Prostate gland (tissue), 2 donors: Measurements from ENCODE around the gene TPPP3.

Experiments
- POLR2A ChIP-seq: fragments of 450-650 bp; IDR thresholded peaks from one replicate; pipeline ENCODE4 v1.6.1; 2016; ENCODE audit warnings: antibody characterized with exemption, mild to moderate bottlenecking
- TF ChIP-seq, protein P1 (sequence below), 4 experiments: fragments of 200-600 bp in 2 of 4; fragments of 450-650 bp in 2 of 4; sonication (generic) in 2 of 4; IDR thresholded peaks; 1 replicate in 3 of 4; 2 replicates in 1 of 4; pipeline ENCODE4 v1.5.1; 2016 to 2019; ENCODE audit warnings: antibody characterized with exemption in 4 of 4, mild to moderate bottlenecking in 2 of 4, moderate library complexity in 2 of 4

DNA sequence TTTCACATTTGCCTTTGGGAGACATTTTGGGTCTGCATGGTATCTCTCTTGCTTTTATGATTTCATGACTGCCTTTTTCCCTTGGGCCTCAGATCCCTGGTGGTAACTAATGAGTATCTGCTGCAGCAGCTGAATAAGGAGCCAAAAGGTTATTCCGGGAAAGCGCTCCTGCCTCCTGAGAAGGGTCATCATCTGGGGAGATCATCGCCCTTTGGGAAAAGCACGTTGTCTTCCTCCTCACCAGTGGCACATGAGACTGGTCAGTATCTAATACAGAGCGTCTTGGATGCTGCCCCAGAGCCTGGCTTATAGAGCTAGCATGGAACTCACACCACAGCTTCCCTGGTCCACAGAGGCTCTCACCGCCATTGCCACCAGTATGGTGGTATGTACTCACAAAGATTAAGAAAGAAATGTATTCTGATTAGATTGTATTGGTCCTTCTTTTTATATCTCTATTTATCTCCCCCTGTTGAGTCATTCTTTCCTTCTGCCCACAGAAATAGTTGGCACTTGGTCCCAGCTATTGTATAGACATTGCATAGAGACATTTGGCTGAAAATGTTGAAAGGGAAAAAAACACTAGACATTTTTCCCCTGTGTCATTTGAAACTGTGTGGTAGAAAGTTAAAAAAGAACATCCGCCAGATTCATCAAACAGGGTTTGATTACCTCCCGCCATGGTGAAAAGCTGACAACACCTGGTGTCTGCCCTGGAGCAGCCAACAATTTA is 8.4 kb downstream of the TPPP3 start:
- TF ChIP-seq, protein P1, sequence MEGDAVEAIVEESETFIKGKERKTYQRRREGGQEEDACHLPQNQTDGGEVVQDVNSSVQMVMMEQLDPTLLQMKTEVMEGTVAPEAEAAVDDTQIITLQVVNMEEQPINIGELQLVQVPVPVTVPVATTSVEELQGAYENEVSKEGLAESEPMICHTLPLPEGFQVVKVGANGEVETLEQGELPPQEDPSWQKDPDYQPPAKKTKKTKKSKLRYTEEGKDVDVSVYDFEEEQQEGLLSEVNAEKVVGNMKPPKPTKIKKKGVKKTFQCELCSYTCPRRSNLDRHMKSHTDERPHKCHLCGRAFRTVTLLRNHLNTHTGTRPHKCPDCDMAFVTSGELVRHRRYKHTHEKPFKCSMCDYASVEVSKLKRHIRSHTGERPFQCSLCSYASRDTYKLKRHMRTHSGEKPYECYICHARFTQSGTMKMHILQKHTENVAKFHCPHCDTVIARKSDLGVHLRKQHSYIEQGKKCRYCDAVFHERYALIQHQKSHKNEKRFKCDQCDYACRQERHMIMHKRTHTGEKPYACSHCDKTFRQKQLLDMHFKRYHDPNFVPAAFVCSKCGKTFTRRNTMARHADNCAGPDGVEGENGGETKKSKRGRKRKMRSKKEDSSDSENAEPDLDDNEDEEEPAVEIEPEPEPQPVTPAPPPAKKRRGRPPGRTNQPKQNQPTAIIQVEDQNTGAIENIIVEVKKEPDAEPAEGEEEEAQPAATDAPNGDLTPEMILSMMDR (IDR thresholded peaks at IDR 0.05) = no peak
- no peak for TF ChIP-seq POLR2A
